IMR-90 (cell line): Measurements from ENCODE around the gene ONECUT1.

Source experiments
- BHLHE40 ChIP-seq: fragments of 150-350 bp; IDR thresholded peaks from 2 replicates; pipeline ENCODE4 v1.6.1; 2016; ENCODE audit warnings: mild to moderate bottlenecking, low read depth, low read length
- CEBPB ChIP-seq: IDR thresholded peaks from 2 replicates; pipeline ENCODE4 v1.6.1; 2012; ENCODE audit warnings: low read depth, low read length, improper control_type of control experiment
- CHD1 ChIP-seq: IDR thresholded peaks from 2 replicates; pipeline ENCODE4 v1.6.1; 2012; ENCODE audit warnings: low read depth, low read length, improper control_type of control experiment
- CTCF ChIP-seq: conservative IDR thresholded peaks from 2 replicates; pipeline ENCODE4 v1.5.1; 2012; ENCODE audit warnings: mild to moderate bottlenecking, low read depth, low read length, improper control_type of control experiment
- FOS ChIP-seq: fragments of 150-350 bp; IDR thresholded peaks from 2 replicates; pipeline ENCODE4 v1.6.1; 2016; ENCODE audit warnings: low read depth, low read length
- MAFK ChIP-seq: IDR thresholded peaks from 2 replicates; pipeline ENCODE4 v1.6.1; 2012; ENCODE audit warnings: low read depth, low read length, improper control_type of control experiment
- MAZ ChIP-seq: IDR thresholded peaks from 2 replicates; pipeline ENCODE4 v1.6.1; 2012; ENCODE audit warnings: low read depth, mild to moderate bottlenecking, low read length, improper control_type of control experiment, moderate library complexity, borderline replicate concordance
- MXI1 ChIP-seq: IDR thresholded peaks from 2 replicates; pipeline ENCODE4 v1.6.1; 2012; ENCODE audit warnings: low read depth, mild to moderate bottlenecking, low read length, moderate library complexity, borderline replicate concordance
- POLR2A ChIP-seq: IDR thresholded peaks from 2 replicates; pipeline ENCODE4 v1.6.1; 2012; ENCODE audit warnings: mild to moderate bottlenecking, low read depth, low read length
- RAD21 ChIP-seq: IDR thresholded peaks from 2 replicates; pipeline ENCODE4 v1.6.1; 2012; ENCODE audit warnings: low read length, improper control_type of control experiment
- RCOR1 ChIP-seq: IDR thresholded peaks from 2 replicates; pipeline ENCODE4 v1.6.1; 2012; ENCODE audit warnings: mild to moderate bottlenecking, low read length, improper control_type of control experiment; ENCODE audit not compliant: insufficient replicate concordance
- RFX5 ChIP-seq: IDR thresholded peaks from 2 replicates; pipeline ENCODE4 v1.8.0; 2012; ENCODE audit warnings: low read depth, mild to moderate bottlenecking, low read length, moderate library complexity
- SMC3 ChIP-seq: fragments of 150-350 bp; IDR thresholded peaks from 2 replicates; pipeline ENCODE4 v1.6.1; 2016; ENCODE audit warnings: low read depth, mild to moderate bottlenecking, antibody characterized with exemption, low read length, moderate library complexity
- TF ChIP-seq, protein P1 (sequence below): fragments of 150-350 bp; IDR thresholded peaks from 2 replicates; pipeline ENCODE4 v1.6.1; 2016; ENCODE audit warnings: low read depth, mild to moderate bottlenecking, low read length, moderate library complexity, borderline replicate concordance

DNA sequence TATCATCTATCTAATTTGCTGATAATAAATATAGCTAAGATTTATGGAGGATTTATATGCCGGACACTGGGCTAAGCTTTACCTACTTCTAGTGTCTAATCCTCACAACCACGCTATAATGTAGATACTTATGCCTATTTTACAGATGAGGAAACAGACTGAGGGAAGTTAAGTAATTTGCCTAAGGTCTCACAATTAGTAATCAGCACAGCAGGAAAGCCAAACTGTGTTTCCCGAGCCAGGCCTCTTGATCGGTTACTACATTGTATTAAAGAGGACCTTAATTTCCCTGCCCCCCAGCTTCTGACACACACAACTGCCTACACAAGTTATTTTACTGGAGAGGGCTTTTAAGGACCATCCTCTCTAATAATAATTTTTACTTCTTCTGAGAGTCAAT, 40.9 kb downstream of the ONECUT1 start:
- TF ChIP-seq RAD21 (no peak), RFX5 (no peak), CTCF (no peak), MAFK (no peak), MXI1 (no peak), CHD1 (no peak), SMC3 (no peak), CEBPB (no peak), POLR2A (no peak), FOS (no peak), RCOR1 (no peak), MAZ (no peak), BHLHE40 (no peak)
- TF ChIP-seq, protein P1, sequence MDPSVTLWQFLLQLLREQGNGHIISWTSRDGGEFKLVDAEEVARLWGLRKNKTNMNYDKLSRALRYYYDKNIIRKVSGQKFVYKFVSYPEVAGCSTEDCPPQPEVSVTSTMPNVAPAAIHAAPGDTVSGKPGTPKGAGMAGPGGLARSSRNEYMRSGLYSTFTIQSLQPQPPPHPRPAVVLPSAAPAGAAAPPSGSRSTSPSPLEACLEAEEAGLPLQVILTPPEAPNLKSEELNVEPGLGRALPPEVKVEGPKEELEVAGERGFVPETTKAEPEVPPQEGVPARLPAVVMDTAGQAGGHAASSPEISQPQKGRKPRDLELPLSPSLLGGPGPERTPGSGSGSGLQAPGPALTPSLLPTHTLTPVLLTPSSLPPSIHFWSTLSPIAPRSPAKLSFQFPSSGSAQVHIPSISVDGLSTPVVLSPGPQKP = no peak
